ENCODE data around the gene HDAC5. TPM values are rescaled to one million over a fixed set of nuclear protein-coding genes. Genes with fewer than 3 reads are reported as not detected.

HDAC5 gene
- 28.0 and 38.5 TPM in 2 replicates for total RNA-seq

DNA sequence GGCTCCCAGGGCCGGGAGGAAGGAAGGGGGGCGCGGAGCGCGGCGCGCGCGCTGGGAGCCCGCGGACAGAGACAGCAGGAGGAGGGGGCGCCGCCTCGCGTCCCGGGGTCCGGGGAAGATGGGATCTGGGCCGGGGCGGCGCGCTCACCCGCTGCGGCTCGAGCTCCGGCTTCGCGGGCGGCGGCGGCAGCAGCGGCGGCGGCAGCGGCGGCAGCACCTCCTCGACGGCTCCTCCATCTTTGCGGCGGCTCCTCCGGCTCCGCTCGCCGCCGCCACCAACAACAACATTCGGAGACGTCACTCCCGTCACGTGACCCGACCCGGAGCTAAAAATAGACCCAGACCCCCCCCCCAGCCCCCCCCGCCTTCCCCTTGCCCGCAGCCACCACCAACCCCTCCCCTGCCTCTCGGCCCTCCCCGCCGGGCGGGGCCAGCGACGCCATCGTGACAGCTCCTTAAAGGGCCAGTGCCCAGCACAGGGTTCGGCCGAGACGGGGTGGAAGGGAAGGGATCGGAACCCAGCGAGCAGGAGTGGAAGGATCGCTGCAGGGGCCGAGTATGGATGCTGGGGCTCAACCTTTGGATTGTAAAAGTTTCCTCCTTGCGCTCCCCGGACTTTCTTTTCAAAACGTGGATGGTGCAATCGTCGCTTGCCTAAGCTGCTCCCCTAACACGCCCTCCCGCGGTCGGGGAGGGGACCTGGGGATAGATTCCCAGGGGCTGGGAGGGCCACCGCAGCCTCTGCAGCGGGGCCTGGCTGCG, at the start of gene HDAC5:
HDAC5 (minus strand) TSS at position 286 of the 762 bp plus-strand sequence. CDS start 6,126 bp downstream, outside the sequence.

DNA sequence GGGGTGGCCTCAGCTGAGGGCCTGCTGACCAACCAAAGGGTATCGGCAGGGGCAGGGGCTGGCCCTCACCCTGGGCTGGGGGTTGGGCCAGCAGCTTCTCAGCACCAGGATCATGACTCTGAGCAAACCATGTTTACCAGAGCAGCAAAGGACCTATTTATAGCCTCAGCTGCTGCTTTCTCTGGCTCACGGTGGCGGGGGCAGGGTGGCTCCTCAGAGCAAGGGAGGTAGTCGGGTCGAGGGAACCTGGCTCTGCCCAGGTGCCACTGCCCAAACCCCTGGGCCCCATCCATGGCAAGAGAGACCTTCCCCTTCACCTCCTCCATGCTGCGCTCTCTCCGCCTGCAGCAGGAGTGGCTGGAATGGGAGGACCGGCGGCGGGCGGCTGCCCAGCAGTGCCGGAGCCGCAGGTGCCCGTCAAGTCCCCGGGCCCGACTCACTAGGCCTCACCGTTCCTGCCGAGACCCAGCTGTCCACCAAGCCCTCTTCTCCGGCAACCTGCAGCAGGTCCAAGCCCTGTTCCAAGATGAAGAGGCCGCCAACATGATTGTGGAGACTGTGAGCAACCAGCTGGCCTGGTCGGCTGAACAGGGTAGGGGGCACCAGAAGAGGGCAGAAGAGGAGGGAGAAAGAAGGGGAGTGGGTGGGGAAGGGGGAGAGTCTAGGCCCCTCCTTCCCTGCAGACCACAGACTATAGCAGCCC, 47.2 kb upstream of the HDAC5 start, which contains the start of gene ASB16:
ASB16 (plus strand) TSS at position 206 of the 703 bp plus-strand sequence; CDS start at position 292, 86 bp downstream.

DNA sequence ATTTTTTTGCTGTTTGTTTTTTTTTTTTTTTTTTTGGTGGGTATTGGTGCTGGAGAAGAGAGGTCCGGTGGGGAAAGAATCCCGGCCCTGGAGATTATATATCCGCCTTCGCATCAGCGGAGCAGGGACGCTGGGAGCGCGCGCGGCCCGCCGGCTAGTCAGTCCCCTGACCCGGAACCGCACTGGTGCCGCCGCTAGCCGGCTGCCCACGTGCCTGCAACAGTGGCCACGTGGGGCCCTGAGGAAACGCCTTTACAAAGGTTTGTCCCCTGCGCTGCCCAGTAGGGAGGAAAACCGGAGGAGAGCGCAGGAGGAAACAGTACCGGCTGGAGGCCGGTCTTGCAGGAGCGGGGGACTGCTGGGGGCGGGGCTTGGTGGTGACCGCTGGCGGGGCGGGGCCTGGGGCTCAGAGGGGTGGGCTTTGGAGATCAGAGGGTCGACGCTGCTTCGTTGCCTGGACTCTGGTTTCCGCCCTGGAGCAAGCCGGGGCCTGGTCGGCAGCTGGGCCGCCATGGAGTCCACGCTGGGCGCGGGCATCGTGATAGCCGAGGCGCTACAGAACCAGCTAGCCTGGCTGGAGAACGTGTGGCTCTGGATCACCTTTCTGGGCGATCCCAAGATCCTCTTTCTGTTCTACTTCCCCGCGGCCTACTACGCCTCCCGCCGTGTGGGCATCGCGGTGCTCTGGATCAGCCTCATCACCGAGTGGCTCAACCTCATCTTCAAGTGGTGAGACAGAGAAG, 52.8 kb downstream of the HDAC5 start, which contains the start of gene G6PC3:
G6PC3 (plus strand) TSS at position 281 of the 743 bp plus-strand sequence; CDS start at position 512, 231 bp downstream.

DNA sequence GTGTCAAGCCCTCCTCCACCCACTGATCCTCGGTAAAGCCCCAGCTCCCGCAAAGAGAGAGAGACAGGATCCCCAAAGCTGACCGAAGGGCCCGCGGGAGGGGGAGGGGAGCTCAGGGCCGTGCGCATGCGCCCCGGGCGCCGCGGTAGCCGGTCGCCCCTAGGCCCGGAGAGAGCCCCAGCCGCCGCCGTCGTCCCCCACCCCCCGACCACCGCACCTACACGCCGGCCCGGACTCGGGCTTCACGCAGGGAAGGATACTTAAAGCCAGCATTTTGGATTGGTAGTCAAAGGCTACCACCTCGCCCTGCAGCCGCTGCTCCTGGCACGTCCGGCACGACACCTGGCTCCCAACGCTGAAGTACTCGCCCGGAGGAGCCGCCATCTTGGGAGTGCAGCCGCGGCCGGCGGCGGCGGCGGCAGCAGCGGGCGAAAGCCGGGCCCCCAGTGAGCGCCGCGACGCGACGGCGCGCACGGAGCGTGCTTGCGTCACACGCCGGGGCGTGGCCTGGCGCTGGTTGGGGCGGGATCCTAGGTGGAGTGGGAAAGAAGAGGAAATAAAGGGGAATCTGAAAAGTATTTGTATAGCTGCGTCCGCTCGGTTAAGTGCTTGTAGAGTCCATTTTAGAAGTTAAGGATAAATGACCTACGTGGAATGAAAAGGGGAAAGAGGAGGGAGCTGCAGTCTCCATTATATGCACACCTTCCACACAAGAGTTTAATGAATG, 57.1 kb downstream of the HDAC5 start, which contains the start of gene LSM12:
LSM12 (minus strand) TSS at position 468 of the 727 bp plus-strand sequence; CDS start at position 384, 84 bp downstream.

Other genes with a start within 250 kb of the HDAC5 start
- gene MPP2, start 216.1 kb downstream of the HDAC5 start, total RNA-seq, result 0.58 and 3.9 TPM in 2 replicates
- not detected in 2 replicates for gene PPY, start 181.2 kb downstream of the HDAC5 start, total RNA-seq
- not detected in 2 replicates for gene PYY, start 169.7 kb downstream of the HDAC5 start, total RNA-seq
- 10.1 and 10.8 TPM in 2 replicates for gene NAGS, start 119.0 kb downstream of the HDAC5 start, total RNA-seq
- 78.2 and 83.9 TPM in 2 replicates for gene TMEM101, start 108.7 kb downstream of the HDAC5 start, total RNA-seq
- gene LSM12, start 57.0 kb downstream of the HDAC5 start, total RNA-seq, result 50.2 and 60.8 TPM in 2 replicates
- 44.8 and 57.4 TPM in 2 replicates for gene G6PC3, start 52.9 kb downstream of the HDAC5 start, total RNA-seq
- 4.0 and 5.7 TPM in 2 replicates for gene HROB, start 18.3 kb upstream of the HDAC5 start, total RNA-seq
- gene ASB16, start 47.1 kb upstream of the HDAC5 start, total RNA-seq, result not detected in 2 replicates
- 26.8 and 45.3 TPM in 2 replicates for gene TMUB2, start 63.3 kb upstream of the HDAC5 start, total RNA-seq
- gene ATXN7L3, start 76.2 kb upstream of the HDAC5 start, total RNA-seq, result 45.6 and 50.9 TPM in 2 replicates
- 30.6 and 35.4 TPM in 2 replicates for gene UBTF, start 96.0 kb upstream of the HDAC5 start, total RNA-seq
- gene SLC4A1, start 144.5 kb upstream of the HDAC5 start, total RNA-seq, result not detected in 2 replicates
- gene RUNDC3A, start 185.0 kb upstream of the HDAC5 start, total RNA-seq, result not detected in 2 replicates
- 92.5 and 99.2 TPM in 2 replicates for gene SLC25A39, start 201.2 kb upstream of the HDAC5 start, total RNA-seq
- gene GRN, start 221.7 kb upstream of the HDAC5 start, total RNA-seq, result 220 and 254 TPM in 2 replicates
- gene FAM171A2, start 240.2 kb upstream of the HDAC5 start, total RNA-seq, result 2.1 and 11.5 TPM in 2 replicates